WI38 (cell line): ENCODE data around the gene INO80B.

ENCODE experiments used
- H3K4me3 ChIP-seq: 2 replicates; pipeline ENCODE4 v1.5.1; 2011; ENCODE audit warnings: low read depth, mild to moderate bottlenecking, control low read depth, low read length
- TF ChIP-seq, protein P1 (sequence below): IDR thresholded peaks from 2 replicates; pipeline ENCODE4 v1.5.1; 2012; ENCODE audit warnings: low read depth, mild to moderate bottlenecking, control low read depth, low read length

INO80B gene

DNA sequence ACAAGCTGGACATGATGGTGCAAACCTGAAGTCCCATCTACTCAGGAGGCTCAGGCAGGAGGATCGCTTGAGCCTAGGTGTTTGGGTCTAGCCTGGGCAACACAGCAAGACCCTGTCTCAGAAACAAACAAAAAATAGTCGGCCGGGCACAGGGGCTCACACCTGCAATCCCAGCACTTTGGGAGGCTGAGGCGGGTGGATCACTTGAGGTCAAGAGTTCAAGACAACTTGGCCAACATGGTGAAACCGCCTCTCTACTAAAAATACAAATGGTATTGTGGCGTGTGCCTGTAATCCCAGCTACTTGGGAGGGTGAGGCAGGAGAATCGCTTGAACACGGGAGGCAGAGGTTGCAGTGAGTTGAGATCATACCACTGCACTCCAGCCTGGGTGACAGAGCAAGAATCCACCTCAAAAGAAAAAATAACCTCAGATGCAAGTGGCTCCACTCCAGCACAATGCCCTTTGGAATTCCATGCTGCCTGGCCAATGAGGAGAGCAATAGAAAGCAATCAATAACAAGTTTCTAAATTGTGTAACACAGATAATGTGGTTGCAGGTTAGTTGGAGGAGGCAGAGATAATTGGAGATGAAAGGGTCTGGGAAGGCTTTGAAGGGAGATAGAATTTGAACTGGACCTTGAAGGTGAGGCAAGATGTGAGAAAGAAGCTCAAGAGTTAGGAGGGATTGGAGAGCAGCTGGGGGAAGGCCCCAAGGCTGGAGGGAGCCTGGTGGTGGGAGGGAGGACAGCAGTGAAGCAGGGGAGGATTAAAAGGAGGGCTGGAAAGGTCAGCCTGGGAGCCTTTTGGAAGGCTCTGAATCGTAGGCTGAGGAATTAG lies 34.0 kb downstream of the INO80B start:
- TF ChIP-seq, protein P1, sequence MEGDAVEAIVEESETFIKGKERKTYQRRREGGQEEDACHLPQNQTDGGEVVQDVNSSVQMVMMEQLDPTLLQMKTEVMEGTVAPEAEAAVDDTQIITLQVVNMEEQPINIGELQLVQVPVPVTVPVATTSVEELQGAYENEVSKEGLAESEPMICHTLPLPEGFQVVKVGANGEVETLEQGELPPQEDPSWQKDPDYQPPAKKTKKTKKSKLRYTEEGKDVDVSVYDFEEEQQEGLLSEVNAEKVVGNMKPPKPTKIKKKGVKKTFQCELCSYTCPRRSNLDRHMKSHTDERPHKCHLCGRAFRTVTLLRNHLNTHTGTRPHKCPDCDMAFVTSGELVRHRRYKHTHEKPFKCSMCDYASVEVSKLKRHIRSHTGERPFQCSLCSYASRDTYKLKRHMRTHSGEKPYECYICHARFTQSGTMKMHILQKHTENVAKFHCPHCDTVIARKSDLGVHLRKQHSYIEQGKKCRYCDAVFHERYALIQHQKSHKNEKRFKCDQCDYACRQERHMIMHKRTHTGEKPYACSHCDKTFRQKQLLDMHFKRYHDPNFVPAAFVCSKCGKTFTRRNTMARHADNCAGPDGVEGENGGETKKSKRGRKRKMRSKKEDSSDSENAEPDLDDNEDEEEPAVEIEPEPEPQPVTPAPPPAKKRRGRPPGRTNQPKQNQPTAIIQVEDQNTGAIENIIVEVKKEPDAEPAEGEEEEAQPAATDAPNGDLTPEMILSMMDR: no peak
- no peak overlapping the region for H3K4me3 ChIP-seq

DNA sequence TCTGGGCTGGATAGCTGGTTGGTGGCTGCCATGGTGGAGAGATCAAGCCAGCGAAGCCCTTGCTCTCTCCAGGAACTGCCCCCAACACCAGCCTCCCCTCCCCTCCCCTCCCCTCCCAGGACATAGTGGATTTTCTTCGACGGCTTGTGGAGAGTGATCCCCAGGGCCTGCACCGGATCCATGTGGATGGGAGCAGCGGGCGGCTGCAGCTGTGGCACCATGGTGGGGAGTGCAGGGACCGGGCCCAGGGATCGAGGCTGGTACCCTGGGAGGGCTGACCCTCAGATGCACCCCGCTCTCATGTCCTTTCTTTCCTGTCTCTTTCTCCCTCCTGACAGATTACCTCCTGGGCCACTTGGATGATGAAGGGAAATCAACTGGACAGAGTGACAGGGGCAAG lies 35.0 kb downstream of the INO80B start:
- H3K4me3 ChIP-seq: no peak overlapping the region
- TF ChIP-seq, protein P1: no peak

DNA sequence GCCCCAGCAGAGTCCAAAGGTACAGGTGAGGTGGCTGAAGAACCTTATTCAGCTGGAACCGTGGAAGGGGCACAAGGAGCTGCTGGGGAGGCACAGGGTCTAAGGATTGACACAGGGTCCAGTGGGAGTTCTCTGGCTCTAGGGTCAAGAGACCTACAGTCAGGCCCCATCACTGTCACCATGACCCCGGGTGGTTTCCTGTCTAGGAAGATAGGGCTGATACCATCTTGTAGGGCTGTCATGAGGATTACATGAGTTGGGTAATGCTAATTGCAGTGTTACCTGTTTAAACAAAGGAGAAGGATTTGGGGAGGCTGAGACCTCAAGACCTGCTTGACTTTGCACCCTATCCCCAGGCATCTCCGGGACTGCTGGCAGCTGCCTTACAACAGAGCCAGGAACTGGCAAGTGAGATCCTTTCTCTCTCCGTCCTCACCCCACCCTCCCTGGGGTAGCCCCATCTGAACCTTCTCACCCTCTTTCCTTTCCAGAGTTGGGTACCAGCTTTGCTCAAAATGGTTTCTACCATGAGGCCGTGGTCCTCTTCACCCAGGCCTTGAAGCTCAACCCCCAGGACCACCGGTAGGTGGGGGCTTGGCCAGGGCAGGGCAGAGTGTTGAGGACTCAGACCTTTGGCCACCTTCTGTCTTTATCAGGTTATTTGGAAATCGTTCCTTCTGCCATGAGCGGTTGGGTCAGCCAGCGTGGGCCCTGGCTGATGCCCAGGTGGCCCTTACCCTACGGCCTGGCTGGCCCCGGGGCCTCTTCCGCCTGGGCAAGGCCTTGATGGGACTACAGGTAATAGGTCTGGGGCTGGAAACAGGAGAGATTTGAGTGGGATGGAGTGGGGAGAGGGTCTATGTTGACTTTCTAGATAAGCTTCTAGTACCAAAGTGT lies 37.0 kb downstream of the INO80B start:
- TF ChIP-seq, protein P1: no peak
- H3K4me3 ChIP-seq: no peak overlapping the region

DNA sequence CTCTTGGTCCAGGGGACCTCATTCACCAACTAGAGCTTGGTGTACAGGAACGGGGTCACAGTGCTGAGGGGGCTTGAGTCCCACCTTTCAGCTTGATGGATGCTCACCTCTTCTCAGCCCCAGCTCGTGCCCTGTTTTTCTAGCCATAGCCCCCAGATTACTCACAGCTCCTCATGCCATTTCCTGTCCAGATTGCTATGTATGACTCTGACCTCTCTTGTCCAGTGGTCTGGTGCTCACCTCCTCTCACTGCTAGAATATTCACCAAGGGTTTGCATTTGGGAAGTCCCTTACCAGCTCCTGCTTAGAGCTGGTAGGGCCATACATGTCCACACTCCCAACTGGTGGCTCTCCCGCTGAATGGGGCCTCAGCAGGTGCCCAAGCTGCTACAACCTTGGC lies 38.7 kb downstream of the INO80B start:
- no peak overlapping the region for H3K4me3 ChIP-seq
- TF ChIP-seq, protein P1: no peak

DNA sequence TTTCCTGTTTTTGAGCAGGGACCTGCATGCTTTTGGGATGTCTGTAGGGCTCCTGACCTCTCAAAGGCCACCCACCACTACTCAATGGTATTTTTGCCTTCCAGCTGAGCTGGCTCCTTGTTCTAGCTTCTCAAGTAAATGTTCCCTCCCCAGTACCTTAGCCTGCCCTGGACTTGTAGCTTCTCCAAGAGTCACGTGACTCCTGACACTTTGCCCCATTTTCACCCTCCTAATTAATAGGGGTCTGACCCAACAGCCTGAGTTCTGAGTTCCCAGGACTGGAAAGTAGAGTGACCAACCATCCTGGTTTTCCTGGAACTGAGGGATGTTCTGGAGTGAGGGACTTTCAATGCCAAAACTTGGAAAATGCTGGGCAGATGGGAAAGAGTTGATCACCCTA lies 40.6 kb downstream of the INO80B start:
- H3K4me3 ChIP-seq: no peak overlapping the region
- TF ChIP-seq, protein P1: no peak

DNA sequence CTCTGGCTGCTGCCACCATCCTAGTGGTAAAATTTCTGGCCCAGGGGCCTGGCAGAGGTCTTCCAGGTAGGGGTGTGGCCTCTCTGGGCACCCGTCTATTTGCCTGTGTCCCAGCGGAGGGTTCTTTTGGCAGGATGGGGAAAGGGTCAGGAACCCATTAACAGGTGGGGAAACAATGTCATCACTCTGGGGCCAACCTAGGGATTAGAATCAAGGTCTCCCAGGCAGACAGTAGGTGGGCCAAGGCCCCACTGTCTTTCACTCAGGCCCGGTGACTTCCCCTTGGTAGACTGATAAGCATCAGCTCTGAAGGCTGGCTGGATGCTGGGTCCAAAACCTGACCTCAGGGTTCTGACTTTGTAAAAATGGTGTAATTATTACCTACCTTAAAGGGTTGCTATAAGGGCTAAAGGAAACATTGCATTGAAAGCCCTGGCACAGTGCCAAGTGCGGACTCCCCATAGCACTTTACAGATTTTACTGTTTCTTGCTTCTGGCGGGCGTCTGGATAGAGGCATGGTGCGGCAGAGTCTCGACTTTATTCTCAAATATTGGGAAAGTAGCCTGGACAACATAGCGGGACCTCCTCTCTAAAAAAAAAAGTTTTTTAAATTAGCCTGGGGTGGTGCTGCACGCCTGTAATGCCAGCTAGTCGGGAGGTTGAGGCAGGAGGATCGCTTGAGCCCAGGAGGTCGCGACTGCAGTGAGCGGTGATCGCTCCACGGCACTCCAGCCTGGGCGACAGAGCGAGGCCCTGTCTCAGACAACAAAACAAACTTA lies 42.3 kb downstream of the INO80B start:
- H3K4me3 ChIP-seq: no peak overlapping the region
- TF ChIP-seq, protein P1: no peak
